SU-DHL-6 (cell line): ENCODE data around the gene FAM20A.

Source experiments
- CTCF ChIP-seq: fragments of 200-600 bp; sonication (generic); IDR thresholded peaks from one replicate; pipeline ENCODE4 v1.5.1; 2017; ENCODE audit warnings: antibody characterized with exemption, mild to moderate bottlenecking, low read length, moderate library complexity; ENCODE audit not compliant: insufficient read depth, poor library complexity, severe bottlenecking
- EZH2phosphoT487 ChIP-seq: fragments of 200-600 bp; sonication (generic), shearing (Covaris generic); conservative IDR thresholded peaks from 2 replicates; pipeline ENCODE4 v1.6.1; 2018; ENCODE audit warnings: mild to moderate bottlenecking, antibody characterized with exemption, low read length, moderate library complexity, mixed read lengths

DNA sequence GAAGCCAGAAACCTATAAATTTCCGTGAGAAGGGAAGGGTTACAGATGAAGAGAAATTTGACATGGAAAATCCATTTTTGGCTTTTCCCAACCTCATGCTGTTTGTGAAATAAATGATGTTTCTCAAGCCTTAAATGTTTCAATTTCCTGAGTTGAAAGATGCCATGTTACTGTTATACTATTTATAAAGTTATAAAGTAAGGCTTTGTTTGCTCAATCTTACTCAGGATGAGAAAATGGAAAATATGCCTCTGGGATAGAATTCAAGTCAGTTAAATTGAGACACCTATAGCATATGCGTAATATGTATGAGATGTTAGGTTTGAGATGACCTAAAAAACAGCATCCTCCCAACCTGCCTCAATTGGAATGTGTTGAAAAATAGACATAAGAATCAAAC is 19.9 kb upstream of the FAM20A start:
- TF ChIP-seq CTCF: no peak
- no peak for TF ChIP-seq EZH2phosphoT487
